Mesenchymal stem cell (in vitro differentiated cells and primary cell): ENCODE results near the gene MGA.
"Not testable (repeated sequence)": the region's sequence is repeated elsewhere in the genome, so short reads cannot be mapped to it uniquely, and the experiment has no call there.

Experiments used
- DNase-seq: peaks from one replicate; pipeline ENCODE4 v3.0.0-alpha.2; 2013
- H2AFZ ChIP-seq: one replicate; pipeline ENCODE4 v1.6.1; 2013; ENCODE audit warnings: low read depth, mild to moderate bottlenecking, control low read depth, inconsistent platforms, low read length, moderate library complexity
- H2AK5ac ChIP-seq: 2 replicates; pipeline ENCODE4 v1.6.1; 2013; ENCODE audit warnings: low read length, moderate library complexity, mild to moderate bottlenecking, inconsistent platforms; ENCODE audit not compliant: severe bottlenecking
- H2BK120ac ChIP-seq: one replicate; pipeline ENCODE4 v1.6.1; 2013; ENCODE audit warnings: low read depth, mild to moderate bottlenecking, inconsistent platforms, low read length, moderate library complexity
- H2BK12ac ChIP-seq, 2 experiments: one replicate each; pipeline ENCODE4 v1.6.1; 2013; ENCODE audit warnings: inconsistent platforms in 2 of 2, low read length in 2 of 2, mild to moderate bottlenecking in 2 of 2, moderate library complexity in 2 of 2, control low read depth in 1 of 2
- H2BK15ac ChIP-seq: one replicate; pipeline ENCODE4 v1.6.1; 2013; ENCODE audit warnings: mild to moderate bottlenecking, low read depth, inconsistent platforms; ENCODE audit not compliant: poor library complexity, severe bottlenecking
- H2BK5ac ChIP-seq: 2 replicates; pipeline ENCODE4 v1.6.1; 2013; ENCODE audit warnings: low read depth, mild to moderate bottlenecking, low read length, control low read depth, inconsistent platforms; ENCODE audit not compliant: poor library complexity, severe bottlenecking
- H3K14ac ChIP-seq, 2 experiments: one replicate each; pipeline ENCODE4 v1.6.1; 2013; ENCODE audit warnings: inconsistent platforms in 2 of 2, low read length in 2 of 2, control low read depth in 1 of 2, mild to moderate bottlenecking in 1 of 2, moderate library complexity in 1 of 2
- H3K18ac ChIP-seq, 2 experiments: one replicate each; pipeline ENCODE4 v1.6.1; 2013; ENCODE audit warnings: inconsistent platforms in 2 of 2, low read length in 2 of 2, control low read depth in 1 of 2, low read depth in 1 of 2, mild to moderate bottlenecking in 1 of 2
- H3K23ac ChIP-seq, 2 experiments: one replicate each; pipeline ENCODE4 v1.6.1; 2013; ENCODE audit warnings: inconsistent platforms in 2 of 2, low read length in 2 of 2, mild to moderate bottlenecking in 2 of 2, moderate library complexity in 2 of 2, control low read depth in 1 of 2
- H3K27ac ChIP-seq: 2 replicates; pipeline ENCODE4 v1.5.1; 2013; ENCODE audit warnings: mild to moderate bottlenecking, moderate library complexity, low read length, control low read depth, inconsistent platforms; ENCODE audit not compliant: poor library complexity, severe bottlenecking
- H3K27me3 ChIP-seq, 2 experiments: 2 replicates each; pipeline versions ENCODE4 v1.6.1 to v1.7.0; 2013; ENCODE audit warnings: low read length in 2 of 2, mild to moderate bottlenecking in 2 of 2, moderate library complexity in 2 of 2, control low read depth in 1 of 2, inconsistent platforms in 1 of 2; ENCODE audit not compliant: control insufficient read depth in 1 of 2, insufficient read depth in 1 of 2
- H3K36me3 ChIP-seq, 2 experiments: 2 replicates each; pipeline versions ENCODE4 v1.6.1 to v1.7.0; 2013; ENCODE audit warnings: low read length in 2 of 2, control low read depth in 1 of 2, inconsistent platforms in 1 of 2, low read depth in 1 of 2, mild to moderate bottlenecking in 1 of 2; ENCODE audit not compliant: insufficient read depth in 2 of 2, control insufficient read depth in 1 of 2
- H3K4ac ChIP-seq, 2 experiments: one replicate each; pipeline ENCODE4 v1.6.1; 2013; ENCODE audit warnings: inconsistent platforms in 2 of 2, low read length in 2 of 2, mild to moderate bottlenecking in 2 of 2, moderate library complexity in 2 of 2, control low read depth in 1 of 2, low read depth in 1 of 2
- H3K4me1 ChIP-seq: 2 replicates; pipeline ENCODE4 v1.6.1; 2013; ENCODE audit warnings: low read depth, low read length, control low read depth; ENCODE audit not compliant: control insufficient read depth, insufficient read depth
- H3K4me2 ChIP-seq: 2 replicates; pipeline ENCODE4 v1.6.1; 2013; ENCODE audit warnings: low read length, mild to moderate bottlenecking, inconsistent platforms; ENCODE audit not compliant: poor library complexity, severe bottlenecking
- H3K4me3 ChIP-seq, 2 experiments: 2 replicates each; pipeline versions ENCODE4 v1.5.1 to v1.7.0; 2013; ENCODE audit warnings: low read length in 2 of 2, mild to moderate bottlenecking in 2 of 2, control low read depth in 1 of 2, low read depth in 1 of 2; ENCODE audit not compliant: insufficient read depth in 1 of 2
- H3K79me1 ChIP-seq: replicated peaks from 2 replicates; pipeline ENCODE4 v1.6.1; 2013; ENCODE audit warnings: mild to moderate bottlenecking, control low read depth, low read length, inconsistent platforms; ENCODE audit not compliant: poor library complexity, severe bottlenecking
- H3K9ac ChIP-seq: 2 replicates; pipeline ENCODE4 v1.7.0; 2013; ENCODE audit warnings: mild to moderate bottlenecking, low read length, moderate library complexity
- H3K9me3 ChIP-seq: 2 replicates; pipeline ENCODE4 v1.7.0; 2013; ENCODE audit warnings: mild to moderate bottlenecking, low read length; ENCODE audit not compliant: control insufficient read depth
- H4K8ac ChIP-seq: one replicate; pipeline ENCODE4 v1.6.1; 2013; ENCODE audit warnings: inconsistent platforms, mild to moderate bottlenecking, low read length, moderate library complexity
- H4K91ac ChIP-seq: one replicate; pipeline ENCODE4 v1.6.1; 2013; ENCODE audit warnings: mild to moderate bottlenecking, low read length, inconsistent platforms
- WGBS: methylation state at CpG from one replicate; pipeline ENCODE4 v1.1.7; 2013; ENCODE audit warnings: mixed read lengths; 5-methylcytosine and 5-hydroxymethylcytosine counted together

Gene MGA

GRCh38 chr15:41714291-41714690, 54.1 kb downstream of the MGA start:
- Histone ChIP-seq H3K4me3 (no peak overlapping the region), H2BK5ac (no peak overlapping the region), H3K23ac (no peak overlapping the region), H2AK5ac (no peak overlapping the region), H4K8ac (no peak overlapping the region), H3K14ac (no peak overlapping the region), H2BK12ac (no peak overlapping the region), H2BK120ac (no peak overlapping the region), H3K18ac (no peak overlapping the region), H2AFZ (no peak overlapping the region), H3K27ac (no peak overlapping the region), H3K79me1 (peaks cover 22% of the 10 kb centered on the region), H3K9me3 (no peaks in the 10 kb centered on the region), H2BK15ac (no peak overlapping the region), H3K27me3 (no peaks in the 10 kb centered on the region), H3K4ac (no peak overlapping the region), H3K4me2 (no peak overlapping the region), H3K4me1 (no peaks in the 10 kb centered on the region), H4K91ac (no peak overlapping the region), H3K9ac (no peak overlapping the region), H3K36me3 (peaks cover 11 to 48% of the 10 kb centered on the region in 2 experiments)
- DNase-seq, result no peak
- WGBS, result over 99% methylated on average over 3 of the region's 3 CpGs

GRCh38 chr15:41716864-41717263, 56.7 kb downstream of the MGA start:
- no peak overlapping the region for H2AK5ac ChIP-seq

DNA sequence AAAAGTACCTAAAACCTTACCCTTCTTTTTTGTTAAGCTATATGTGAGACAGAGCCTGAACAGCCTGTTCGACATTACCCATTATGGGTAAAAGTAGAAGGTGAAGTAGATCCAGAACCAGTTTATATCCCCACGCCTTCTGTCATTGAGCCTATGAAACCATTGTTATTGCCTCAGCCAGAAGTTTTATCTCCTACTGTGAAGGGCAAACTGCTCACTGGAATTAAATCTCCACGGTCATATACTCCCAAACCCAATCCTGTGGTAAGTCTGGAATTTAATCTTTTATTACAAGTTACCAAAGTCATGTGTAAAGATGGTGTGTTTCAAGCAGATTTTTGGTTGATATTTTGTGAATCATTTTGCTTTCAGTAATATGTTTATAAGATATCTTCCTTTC, 66.9 kb downstream of the MGA start:
- Histone ChIP-seq H3K18ac (no peak overlapping the region), H3K27me3 (no peaks in the 10 kb centered on the region), H3K36me3 (peaks cover 7 to 23% of the 10 kb centered on the region in 2 experiments), H2BK5ac (no peak overlapping the region), H2AK5ac (no peak overlapping the region), H2BK120ac (no peak overlapping the region), H3K4ac (no peak overlapping the region), H2BK12ac (no peak overlapping the region), H3K14ac (no peak overlapping the region), H3K9ac (no peak overlapping the region), H3K79me1 (peaks cover 15% of the 10 kb centered on the region), H3K9me3 (no peaks in the 10 kb centered on the region), H3K4me1 (peaks cover 2% of the 10 kb centered on the region), H3K4me2 (no peak overlapping the region), H3K4me3 (no peak overlapping the region), H3K27ac (no peak overlapping the region), H2BK15ac (no peak overlapping the region), H2AFZ (no peak overlapping the region), H4K91ac (no peak overlapping the region), H4K8ac (no peak overlapping the region), H3K23ac (no peak overlapping the region)
- no peak for DNase-seq
- WGBS, result 100% methylated on average over 2 of the region's 3 CpGs

More at GRCh38 chr15:41716864-41717263, 56.7 kb downstream of the MGA start:
- no peak overlapping the region for H2AFZ ChIP-seq
- H3K14ac ChIP-seq, result no peak overlapping the region
- no peak overlapping the region for H3K4ac ChIP-seq
- no peak overlapping the region for H3K27ac ChIP-seq
- H3K23ac ChIP-seq, result no peak overlapping the region
- no peak overlapping the region for H2BK120ac ChIP-seq
- H2BK15ac ChIP-seq, result no peak overlapping the region
- no peaks in the 10 kb centered on the region for H3K9me3 ChIP-seq
- no peak overlapping the region for H3K18ac ChIP-seq
- no peak overlapping the region for H3K9ac ChIP-seq
- no peak for DNase-seq
- H3K4me3 ChIP-seq, result no peak overlapping the region
- no peak overlapping the region for H2BK5ac ChIP-seq
- H3K4me1 ChIP-seq, result no peaks in the 10 kb centered on the region
- H4K8ac ChIP-seq, result no peak overlapping the region
- no peak overlapping the region for H4K91ac ChIP-seq
- H3K79me1 ChIP-seq, result peaks cover 15% of the 10 kb centered on the region
- no peaks in the 10 kb centered on the region for H3K27me3 ChIP-seq
- no peak overlapping the region for H3K4me2 ChIP-seq
- peaks cover 4 to 25% of the 10 kb centered on the region in 2 experiments for H3K36me3 ChIP-seq
- H2BK12ac ChIP-seq, result no peak overlapping the region

DNA sequence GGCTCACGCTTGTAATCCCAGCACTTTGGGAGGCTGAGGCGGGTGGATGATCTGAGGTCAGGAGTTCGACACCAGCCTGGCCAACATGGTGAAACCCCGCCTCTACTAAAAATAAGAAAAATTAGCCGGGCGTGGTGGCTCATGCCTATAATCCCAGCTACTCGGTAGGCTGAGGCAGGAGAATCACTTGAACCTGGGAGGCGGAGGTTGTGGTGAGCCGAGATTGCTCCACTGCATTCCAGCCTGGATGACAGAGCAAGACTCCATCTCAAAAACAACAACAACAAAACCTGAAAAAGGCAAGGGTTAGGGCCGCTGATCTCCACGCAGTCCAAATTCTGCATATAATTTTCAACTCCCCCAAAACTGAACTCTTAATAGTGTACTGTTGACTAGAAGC, 67.9 kb downstream of the MGA start:
- not testable (repeated sequence) for H2AFZ ChIP-seq, H3K4me3 ChIP-seq, H4K91ac ChIP-seq, H4K8ac ChIP-seq, H2BK15ac ChIP-seq, H3K18ac ChIP-seq, H3K9me3 ChIP-seq, H2AK5ac ChIP-seq, H2BK12ac ChIP-seq, H3K9ac ChIP-seq, H3K4me1 ChIP-seq, H3K23ac ChIP-seq, DNase-seq, H3K4me2 ChIP-seq, H2BK120ac ChIP-seq, H3K4ac ChIP-seq, H3K27me3 ChIP-seq, H2BK5ac ChIP-seq, H3K14ac ChIP-seq, H3K27ac ChIP-seq
- 96% methylated on average over 9 of the region's 11 CpGs for WGBS
- peaks cover 7 to 27% of the 10 kb centered on the region in 2 experiments for H3K36me3 ChIP-seq
- peaks cover 15% of the 10 kb centered on the region for H3K79me1 ChIP-seq
